Natural killer cell treated with Interleukin-12 subunit alpha and Interleukin-12 subunit beta and Interleukin-15 and Interleukin-18, amount 100 ng/mL, for 72 hours (primary cell): ENCODE measurements around the gene PRAME. TPM values are rescaled to one million over a fixed set of nuclear protein-coding genes. Genes with fewer than 3 reads are reported as not detected.
A peak's percentile ranks its signal among the peaks of the same experiment; 100 is the strongest.
"Not testable (repeated sequence)": the region's sequence is repeated elsewhere in the genome, so short reads cannot be mapped to it uniquely, and the experiment has no call there.

Experiments
- ATAC-seq, 2 donors: fragments of 150-1000 bp; cut with Tn5 transposase in 1 of 2; sonication (Bioruptor Pico), chemical (Tn5 transposase) in 1 of 2; 2 replicates each; pipeline ENCODE4 v1.10.0; 2021
- DNase-seq: peaks from one replicate; pipeline ENCODE4 v3.0.0; 2022; ENCODE audit warnings: low spot score
- H3K27ac Mint-ChIP-seq, 2 donors: 1 replicate in 1 of 2; 2 replicates in 1 of 2; pipeline ENCODE4 v1.8.0; 2022; ENCODE audit warnings: mixed read lengths in 2 of 2, mild to moderate bottlenecking in 1 of 2, moderate library complexity in 1 of 2
- H3K27me3 Mint-ChIP-seq, 2 donors: 1 replicate in 1 of 2; 2 replicates in 1 of 2; pipeline ENCODE4 v1.8.0; 2022; ENCODE audit warnings: mixed read lengths in 2 of 2
- H3K36me3 Mint-ChIP-seq: one replicate; pipeline ENCODE4 v1.8.0; 2022; ENCODE audit warnings: mixed read lengths
- H3K4me1 Mint-ChIP-seq, 2 donors: 1 replicate in 1 of 2; 2 replicates in 1 of 2; pipeline ENCODE4 v1.8.0; 2022; ENCODE audit warnings: low read depth in 2 of 2, mixed read lengths in 2 of 2, mild to moderate bottlenecking in 1 of 2
- H3K4me3 Mint-ChIP-seq: one replicate; pipeline ENCODE4 v1.8.0; 2022; ENCODE audit warnings: mixed read lengths
- H3K9me3 Mint-ChIP-seq: 2 replicates; pipeline ENCODE4 v1.8.0; 2022; ENCODE audit warnings: mixed read lengths
- total RNA-seq, 2 donors: library from RNA; stranded (reverse); gene quantifications; one replicate each; pipeline ENCODE4 v1.2.3, GENCODE V29; 2022

Gene PRAME
- total RNA-seq, 2 donors from 2014 or later = 0.93 TPM; not detected in 1

- H3K27me3 Mint-ChIP-seq = peaks cover 29 to 34% of the 10 kb centered on the region in 2 donors
- not testable (repeated sequence) for H3K4me1 Mint-ChIP-seq, H3K27ac Mint-ChIP-seq, ATAC-seq, H3K9me3 Mint-ChIP-seq, DNase-seq, H3K4me3 Mint-ChIP-seq
- H3K36me3 Mint-ChIP-seq = peaks cover 11% of the 10 kb centered on the region
These were observed 44.6 kb downstream of the PRAME start for GRCh38 chr22:22514431-22514830.

- ATAC-seq (no peak), DNase-seq (no peak)
- Mint-ChIP-seq H3K4me3 (no peak overlapping the region), H3K4me1 (peaks cover 0 to 4% of the 10 kb centered on the region in 2 donors), H3K27ac (no peak overlapping the region), H3K36me3 (peaks cover 13% of the 10 kb centered on the region), H3K9me3 (peaks cover 4% of the 10 kb centered on the region), H3K27me3 (peaks cover 28 to 34% of the 10 kb centered on the region in 2 donors)
These were observed 45.4 kb downstream of the PRAME start for GRCh38 chr22:22513619-22514018.

- ATAC-seq = no peak
- DNase-seq = no peak
- H3K9me3 Mint-ChIP-seq = peaks cover 4% of the 10 kb centered on the region
- peaks cover 2 to 6% of the 10 kb centered on the region in 2 donors for H3K4me1 Mint-ChIP-seq
- H3K27me3 Mint-ChIP-seq = peaks cover 28 to 34% of the 10 kb centered on the region in 2 donors
- peaks cover 13% of the 10 kb centered on the region for H3K36me3 Mint-ChIP-seq
- no peak overlapping the region for H3K27ac Mint-ChIP-seq
- H3K4me3 Mint-ChIP-seq = no peak overlapping the region
These were observed 46.1 kb downstream of the PRAME start for GRCh38 chr22:22512951-22513350.

- peaks cover 8 to 11% of the 10 kb centered on the region in 2 donors for H3K4me1 Mint-ChIP-seq
- H3K27me3 Mint-ChIP-seq = peaks cover 19% of the 10 kb centered on the region in 2 donors
- H3K9me3 Mint-ChIP-seq = not testable (repeated sequence)
These were observed 48.2 kb downstream of the PRAME start for GRCh38 chr22:22510833-22511232.

GRCh38 chr22:22509912-22510311 lies 49.2 kb downstream of the PRAME start:
- H3K9me3 Mint-ChIP-seq = not testable (repeated sequence)

More at GRCh38 chr22:22510833-22511232, 48.2 kb downstream of the PRAME start:
- H3K36me3 Mint-ChIP-seq = peaks cover 21% of the 10 kb centered on the region
- H3K27ac Mint-ChIP-seq, DNase-seq, ATAC-seq, H3K4me3 Mint-ChIP-seq: not testable (repeated sequence)

GRCh38 chr22:22508274-22509176 lies 50.5 kb downstream of the PRAME start, which contains the start of gene ZNF280B:
ZNF280B (minus strand) TSS chr22:22508742; CDS start chr22:22489398, 19,344 bp downstream.
- Mint-ChIP-seq H3K9me3 (peaks cover 4% of the 10 kb centered on the region), H3K4me1 (peaks cover 8 to 11% of the 10 kb centered on the region in 2 donors), H3K4me3 (peak within 1 kb of the TSS; percentile 86), H3K36me3 (peaks cover 32% of the 10 kb centered on the region), H3K27me3 (peaks cover 10 to 12% of the 10 kb centered on the region in 2 donors), H3K27ac (peak within 1 kb of the TSS in 1 of 2 donors; percentile 18)
- DNase-seq = peak; percentile 90
- ATAC-seq = peak; percentile 99

More at GRCh38 chr22:22509912-22510311, 49.2 kb downstream of the PRAME start:
- peaks cover 8 to 11% of the 10 kb centered on the region in 2 donors for H3K4me1 Mint-ChIP-seq
- peaks cover 25% of the 10 kb centered on the region for H3K36me3 Mint-ChIP-seq
- peak overlapping the region; percentile 44 for H3K4me3 Mint-ChIP-seq
- H3K27ac Mint-ChIP-seq, DNase-seq, ATAC-seq: not testable (repeated sequence)
- peaks cover 12 to 14% of the 10 kb centered on the region in 2 donors for H3K27me3 Mint-ChIP-seq

GRCh38 chr22:22507743-22508273 lies 51.3 kb downstream of the PRAME start:
- peaks cover 8 to 11% of the 10 kb centered on the region in 2 donors for H3K4me1 Mint-ChIP-seq
- peaks cover 32% of the 10 kb centered on the region for H3K36me3 Mint-ChIP-seq
- peak overlapping the region in 1 of 2 donors; percentile 18 for H3K27ac Mint-ChIP-seq
- H3K4me3 Mint-ChIP-seq = peak overlapping the region; percentile 86
- DNase-seq (no peak), ATAC-seq (no peak)
- peaks cover 4% of the 10 kb centered on the region for H3K9me3 Mint-ChIP-seq
- H3K27me3 Mint-ChIP-seq = peaks cover 8 to 9% of the 10 kb centered on the region in 2 donors

GRCh38 chr22:22506736-22507135 lies 52.3 kb downstream of the PRAME start:
- DNase-seq = no peak
- Mint-ChIP-seq H3K4me1 (peaks cover 8 to 11% of the 10 kb centered on the region in 2 donors), H3K27ac (no peak overlapping the region), H3K36me3 (peaks cover 32% of the 10 kb centered on the region), H3K4me3 (no peak overlapping the region), H3K9me3 (peaks cover 4% of the 10 kb centered on the region), H3K27me3 (peaks cover 0 to 4% of the 10 kb centered on the region in 2 donors)
- no peak for ATAC-seq

- no peaks in the 10 kb centered on the region for H3K4me1 Mint-ChIP-seq
These were observed 60.8 kb downstream of the PRAME start for GRCh38 chr22:22498267-22498666.

More at GRCh38 chr22:22498267-22498666, 60.8 kb downstream of the PRAME start:
- Mint-ChIP-seq H3K27me3 (no peaks in the 10 kb centered on the region), H3K27ac (no peak overlapping the region), H3K9me3 (no peaks in the 10 kb centered on the region), H3K36me3 (peaks cover 6% of the 10 kb centered on the region), H3K4me3 (no peak overlapping the region)
- no peak for DNase-seq
- no peak for ATAC-seq

Other genes with a start within 250 kb of the PRAME start
- gene ZNF280B, start 50.5 kb downstream of the PRAME start, total RNA-seq = 1 to 10 TPM; 3.3 to 4.1 TPM
- not detected for gene ZNF280A, start 39.0 kb downstream of the PRAME start, total RNA-seq
- not detected for gene GGTLC2, start 85.3 kb upstream of the PRAME start, total RNA-seq